MM.1S (cell line): Measurements from ENCODE around the gene TRAF3IP1.

Source experiments
- CTCF ChIP-seq: fragments of 300-600 bp; sonication (generic); IDR thresholded peaks from 2 replicates; pipeline ENCODE4 v1.5.1; 2016; ENCODE audit warnings: antibody characterized with exemption, low read length, mixed read lengths
- EZH2phosphoT487 ChIP-seq: fragments of 300-600 bp; sonication (generic); IDR thresholded peaks from 2 replicates; pipeline ENCODE4 v1.6.1; 2018; ENCODE audit warnings: antibody characterized with exemption, low read length

DNA sequence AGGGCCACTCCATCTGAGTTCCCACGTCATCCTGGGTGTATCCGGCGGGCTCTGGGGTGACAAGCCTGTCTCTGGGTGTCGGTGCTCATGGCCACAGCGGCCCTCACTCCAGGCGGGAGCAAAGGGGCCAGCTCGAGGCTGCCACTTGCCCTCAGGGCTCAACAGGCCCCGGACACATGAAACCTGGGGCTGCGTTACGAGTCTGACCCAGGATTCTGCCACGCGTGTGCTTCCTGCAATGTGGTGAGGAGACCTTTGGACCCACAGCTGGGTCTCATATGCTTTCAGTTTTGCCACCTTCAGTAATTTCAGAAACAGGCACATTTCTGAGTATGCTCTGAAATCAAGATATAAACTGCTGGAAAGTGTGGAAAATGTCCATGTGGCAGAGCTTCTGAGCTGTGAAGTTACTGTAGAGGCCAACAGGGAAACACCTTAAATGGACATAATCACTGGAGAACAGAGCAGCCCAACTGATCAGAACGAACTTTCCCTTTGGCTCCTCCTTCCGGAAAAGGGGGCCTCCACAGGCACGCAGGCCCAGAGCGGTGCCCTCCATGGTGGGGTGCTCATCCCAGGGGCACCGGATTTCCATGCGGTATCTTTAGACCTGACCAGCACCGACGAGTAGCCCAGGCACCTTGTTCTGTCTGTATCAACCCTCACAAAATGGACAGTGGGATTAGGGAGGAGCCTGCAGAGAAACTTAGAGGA, 46.0 kb upstream of the TRAF3IP1 start:
- no peak for TF ChIP-seq CTCF
- no peak for TF ChIP-seq EZH2phosphoT487
